PC-9 (cell line): ENCODE results near the gene FDXACB1. TPM values are rescaled to one million over a fixed set of nuclear protein-coding genes. Genes with fewer than 3 reads are reported as not detected.

Experiments
- BruUV-seq: library from RNA; stranded (reverse); fragments of 400-500 nt; replicated peaks from 2 replicates; lab custom pipeline; 2021; lab: Mats Ljungman, UMichigan
- CTCF ChIA-PET: fragments of 300-600 bp; sonication (Branson Sonifier 250); formaldehyde crosslinking; loops from one replicate; lab custom pipeline; 2022; ENCODE audit warnings: antibody characterized with exemption; lab: Charles Lee
- POLR2A ChIA-PET: fragments of 300-600 bp; sonication (Branson Sonifier 250); formaldehyde crosslinking; loops from one replicate; lab custom pipeline; 2022; ENCODE audit warnings: antibody characterized with exemption; ENCODE audit not compliant: unreplicated experiment; lab: Charles Lee
- DNase-seq, 2 experiments: peaks; one replicate each; pipeline versions ENCODE4 v3.0.0 to v3.0.0-alpha.2; 2015 to 2022; ENCODE audit warnings: mixed read lengths in 1 of 2
- H2AFZ ChIP-seq: fragments of 200-600 bp; sonication (generic); 2 replicates; pipeline ENCODE4 v1.8.1; 2017; ENCODE audit warnings: antibody characterized with exemption
- H3F3A ChIP-seq: fragments of 200-600 bp; sonication (generic); 2 replicates; pipeline ENCODE4 v1.8.1; 2017; ENCODE audit warnings: antibody characterized with exemption, mild to moderate bottlenecking, low read depth; ENCODE audit not compliant: insufficient read depth
- H3K27ac ChIP-seq: fragments of 200-600 bp; sonication (generic); 2 replicates; pipeline ENCODE4 v1.6.1; 2016; ENCODE audit warnings: mixed run types
- H3K27me3 ChIP-seq: fragments of 200-600 bp; sonication (generic); 2 replicates; pipeline ENCODE4 v1.6.1; 2016; ENCODE audit warnings: low read depth, mixed run types; ENCODE audit not compliant: insufficient read depth
- H3K36me3 ChIP-seq: fragments of 200-600 bp; sonication (generic); 2 replicates; pipeline ENCODE4 v1.6.1; 2016; ENCODE audit warnings: low read depth, mixed run types
- H3K4me1 ChIP-seq: fragments of 200-600 bp; sonication (generic); replicated peaks from 2 replicates; pipeline ENCODE4 v1.6.1; 2016; ENCODE audit warnings: mixed run types; ENCODE audit not compliant: insufficient read depth
- H3K4me2 ChIP-seq: fragments of 200-600 bp; sonication (generic); 2 replicates; pipeline ENCODE4 v1.6.1; 2017; ENCODE audit warnings: mixed run types
- H3K4me3 ChIP-seq: fragments of 200-600 bp; sonication (generic); 2 replicates; pipeline ENCODE4 v1.6.1; 2016; ENCODE audit warnings: mixed run types
- H3K79me2 ChIP-seq: fragments of 200-600 bp; sonication (generic); 2 replicates; pipeline ENCODE4 v1.6.1; 2017; ENCODE audit warnings: low read depth, mixed run types
- H3K9me2 ChIP-seq: fragments of 200-600 bp; sonication (generic); 2 replicates; pipeline ENCODE4 v1.8.1; 2017; ENCODE audit warnings: mild to moderate bottlenecking; ENCODE audit not compliant: insufficient read depth
- H3K9me3 ChIP-seq: fragments of 200-600 bp; sonication (generic); 2 replicates; pipeline ENCODE4 v1.8.1; 2016; ENCODE audit warnings: low read depth; ENCODE audit not compliant: insufficient read depth
- H4K20me1 ChIP-seq: fragments of 200-600 bp; sonication (generic); 2 replicates; pipeline ENCODE4 v1.8.1; 2017; ENCODE audit not compliant: insufficient read depth
- CTCF ChIP-seq: fragments of 200-600 bp; sonication (generic); conservative IDR thresholded peaks from 2 replicates; pipeline ENCODE4 v1.6.1; 2017; ENCODE audit warnings: mixed run types, antibody characterized with exemption, mild to moderate bottlenecking, moderate library complexity
- EZH2 ChIP-seq: fragments of 200-600 bp; sonication (generic); IDR thresholded peaks from 2 replicates; pipeline ENCODE4 v1.8.0; 2017; ENCODE audit warnings: antibody characterized with exemption, low read depth
- intact Hi-C: fragments of 100-400 bp; cut with micrococcal nuclease; formaldehyde crosslinking; loops from one replicate; pipeline ENCODE4 v1.10.0; 2022; ENCODE audit not compliant: unreplicated experiment
- total RNA-seq: library from RNA; stranded (reverse); gene quantifications from 2 replicates; pipeline ENCODE4 v1.2.3, GENCODE V29; 2021

FDXACB1 gene
- total RNA-seq, 1 experiment from 2014 or later: 2.2 TPM

GRCh38 chr11:111909378-111909777, 30.4 kb upstream of the FDXACB1 start:
- H3F3A ChIP-seq: no peaks in the 10 kb centered on the region
- no peaks in the 10 kb centered on the region for H4K20me1 ChIP-seq
- no peak for DNase-seq
- H2AFZ ChIP-seq: no peak overlapping the region
- no peaks in the 10 kb centered on the region for H3K79me2 ChIP-seq
- no peak overlapping the region for H3K4me2 ChIP-seq
- intact Hi-C loops: no loop called here
- H3K4me1 ChIP-seq: peaks cover 6% of the 10 kb centered on the region; the same call in 1 of the 2 replicates
- no peak overlapping the region for H3K4me3 ChIP-seq
- H3K36me3 ChIP-seq: no peaks in the 10 kb centered on the region
- H3K9me2 ChIP-seq: no peaks in the 10 kb centered on the region
- BruUV-seq: no TSS peak
- H3K27me3 ChIP-seq: no peaks in the 10 kb centered on the region
- no peak for TF ChIP-seq EZH2
- no peak for TF ChIP-seq CTCF
- no peaks in the 10 kb centered on the region for H3K9me3 ChIP-seq
- H3K27ac ChIP-seq: no peak overlapping the region
- CTCF ChIA-PET: no interaction called here
- POLR2A ChIA-PET: interaction anchor here (0.6 kb wide), 1 partner anchor 9 kb away, joined by 3 read pairs; no protein-coding TSS in a partner anchor

GRCh38 chr11:111908639-111909305, 29.8 kb upstream of the FDXACB1 start:
- ChIA-PET CTCF (no interaction called here), POLR2A (interaction anchor here (0.6 kb wide), 1 partner anchor 10 kb away, joined by 3 read pairs; no protein-coding TSS in a partner anchor)
- intact Hi-C loops: no loop called here
- H3K4me2 ChIP-seq: no peak overlapping the region
- H3K9me2 ChIP-seq: no peaks in the 10 kb centered on the region
- H3K27ac ChIP-seq: no peak overlapping the region
- no peaks in the 10 kb centered on the region for H4K20me1 ChIP-seq
- no peak for TF ChIP-seq EZH2
- TF ChIP-seq CTCF: no peak
- H3K4me1 ChIP-seq: peaks cover 6% of the 10 kb centered on the region; the same call in 1 of the 2 replicates
- no peaks in the 10 kb centered on the region for H3K27me3 ChIP-seq
- H3K36me3 ChIP-seq: no peaks in the 10 kb centered on the region
- DNase-seq: no peak
- no peak overlapping the region for H3K4me3 ChIP-seq
- H3F3A ChIP-seq: no peaks in the 10 kb centered on the region
- BruUV-seq: no TSS peak
- no peak overlapping the region for H2AFZ ChIP-seq
- H3K79me2 ChIP-seq: no peaks in the 10 kb centered on the region
- no peaks in the 10 kb centered on the region for H3K9me3 ChIP-seq

GRCh38 chr11:111906680-111907079, 27.7 kb upstream of the FDXACB1 start:
- Histone ChIP-seq H3K4me2 (no peak overlapping the region), H3K9me3 (no peaks in the 10 kb centered on the region), H3K79me2 (no peaks in the 10 kb centered on the region), H3F3A (no peaks in the 10 kb centered on the region), H3K4me3 (no peak overlapping the region), H3K4me1 (peaks cover under 1% of the 10 kb centered on the region; the same call in 1 of the 2 replicates), H3K9me2 (no peaks in the 10 kb centered on the region), H3K27me3 (no peaks in the 10 kb centered on the region), H4K20me1 (no peaks in the 10 kb centered on the region), H2AFZ (no peak overlapping the region), H3K36me3 (no peaks in the 10 kb centered on the region), H3K27ac (no peak overlapping the region)
- no TSS peak for BruUV-seq
- ChIA-PET CTCF (no interaction called here), POLR2A (interaction anchor here (0.7 kb wide), 1 partner anchor 114 kb away, joined by 9 read pairs; no protein-coding TSS in a partner anchor)
- no peak for TF ChIP-seq EZH2
- TF ChIP-seq CTCF: no peak
- intact Hi-C loops: no loop called here
- DNase-seq: no peak
